Endometrial microvascular endothelial cells (primary cell): ENCODE data around the gene VPS54. TPM values are rescaled to one million over a fixed set of nuclear protein-coding genes. Genes with fewer than 3 reads are reported as not detected.
"Not testable (repeated sequence)": the region's sequence is repeated elsewhere in the genome, so short reads cannot be mapped to it uniquely, and the experiment has no call there.

Source experiments
- in situ Hi-C: cut with HindIII; loops from 2 replicates; pipeline ENCODE4 v1.10.0; 2017; ENCODE audit warnings: low sequenced_read_pairs, low pct_unique_long_range_greater_than_20kb; ENCODE audit errors: inconsistent ontology term
- total RNA-seq: library from RNA; depleted of rRNA; stranded (reverse); fragments of >200 nt; gene quantifications from one replicate; pipeline ENCODE4 v1.2.3, GENCODE V29; 2015; ENCODE audit errors: inconsistent ontology term

The VPS54 gene
- total RNA-seq, 1 donor from 2014 or later = 18.2 TPM

DNA sequence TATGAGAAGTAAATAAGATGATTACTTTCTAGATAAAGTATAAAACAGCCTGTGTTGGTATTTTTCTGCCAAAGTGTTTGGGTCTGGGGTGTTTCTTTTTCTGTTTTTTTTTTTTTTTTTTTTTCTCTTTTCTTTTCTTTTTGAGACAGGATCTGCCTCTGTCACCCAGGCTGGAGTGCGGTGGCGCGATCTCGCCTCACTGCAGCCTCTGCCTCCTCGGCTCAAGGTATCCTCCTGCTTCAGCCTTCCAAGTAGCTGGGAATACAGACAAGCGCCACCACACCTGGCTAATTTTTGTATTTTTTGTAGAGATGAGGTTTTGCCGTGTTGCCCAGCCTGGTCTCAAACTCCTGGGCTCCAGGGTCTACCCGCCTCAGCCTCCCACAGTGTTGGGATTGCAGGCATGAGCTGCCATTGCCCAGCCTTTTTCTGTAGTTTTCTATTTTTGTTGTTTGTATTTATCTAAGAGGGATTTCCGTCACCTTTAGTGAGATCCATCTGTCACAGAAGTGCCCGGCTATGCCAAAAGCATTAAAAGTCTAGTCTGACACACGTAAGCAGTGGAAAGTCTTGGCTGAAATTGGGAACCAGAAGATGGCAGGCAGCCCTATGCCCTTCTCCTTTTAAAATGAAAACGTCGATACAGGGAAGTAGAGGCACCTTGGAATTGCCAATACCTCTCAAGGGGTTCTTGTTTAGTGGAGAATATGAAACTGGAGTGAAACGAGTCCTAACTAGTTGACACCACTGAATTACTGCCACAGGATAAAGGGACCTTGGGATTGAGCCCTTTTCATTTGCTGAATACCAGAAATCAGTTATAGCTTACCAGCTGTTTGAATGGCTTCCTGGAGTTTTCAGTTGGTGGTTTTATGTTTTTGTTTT, 163.6 kb downstream of the VPS54 start:
- in situ Hi-C loops = no loop called here

DNA sequence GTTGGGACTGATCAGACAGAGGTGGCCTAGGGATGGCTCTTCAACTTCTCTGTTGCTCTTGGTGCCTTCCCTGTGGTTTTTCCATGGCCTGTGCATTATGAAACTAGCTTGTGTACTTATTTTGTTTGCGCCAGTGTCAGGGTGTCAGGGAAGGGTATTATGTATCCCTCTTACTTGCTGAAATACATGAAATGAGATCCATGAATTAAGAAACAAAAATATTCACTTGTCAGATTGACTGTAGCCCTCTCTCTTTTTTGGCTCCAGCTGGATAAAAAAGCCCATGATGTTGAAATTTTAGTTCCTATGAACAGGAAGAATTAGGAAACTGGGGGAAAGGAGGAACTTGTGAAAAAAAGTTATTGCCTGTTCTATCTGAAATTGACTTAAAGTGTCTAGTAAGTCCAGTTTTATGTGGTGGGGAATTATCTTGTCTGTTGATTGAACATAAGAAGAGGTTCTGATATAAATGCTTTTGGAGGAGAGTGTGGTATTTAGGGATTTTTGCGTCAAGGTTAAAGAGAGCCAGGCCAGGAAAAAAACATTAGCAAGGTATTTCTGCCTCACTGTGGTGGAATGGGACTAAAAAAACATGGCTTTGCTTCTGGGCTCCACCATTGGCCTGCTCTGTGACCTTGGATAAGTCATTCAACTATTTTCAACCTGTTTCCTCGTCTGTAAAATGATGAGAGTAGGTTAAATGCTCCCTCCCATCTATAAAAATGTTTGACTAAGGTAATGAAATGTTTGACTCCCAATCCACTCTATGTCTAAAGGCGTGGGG, 165.5 kb downstream of the VPS54 start:
- in situ Hi-C loops = no loop called here

DNA sequence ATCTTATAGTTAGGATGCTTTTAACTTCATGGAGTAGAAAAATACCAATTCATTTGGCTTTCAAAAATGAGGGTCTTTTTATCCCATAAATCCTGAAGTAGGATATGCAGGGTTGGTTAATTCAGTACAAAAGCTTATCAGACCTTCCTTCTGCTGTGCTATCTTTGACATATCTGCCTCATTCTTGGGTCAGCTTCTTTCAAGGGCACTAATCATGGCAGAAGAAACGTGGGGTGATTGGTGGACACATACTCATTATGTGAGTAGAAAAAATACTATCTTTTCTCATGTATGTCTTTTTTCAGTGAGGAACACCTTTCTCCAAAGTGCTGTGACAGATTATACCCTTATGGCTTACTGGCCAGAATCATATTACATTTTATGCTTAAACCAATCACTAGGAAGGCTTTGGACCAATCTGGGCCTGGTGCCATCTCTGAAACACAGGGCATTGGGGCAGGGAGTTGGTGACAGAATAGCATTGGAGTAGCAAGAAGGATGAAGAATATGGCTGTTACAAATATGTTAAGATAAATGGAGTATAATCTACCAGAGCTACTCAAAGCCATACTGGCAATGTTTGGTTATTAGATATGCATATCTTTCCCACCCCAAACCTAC, 167.4 kb downstream of the VPS54 start:
- in situ Hi-C loops = no loop called here

DNA sequence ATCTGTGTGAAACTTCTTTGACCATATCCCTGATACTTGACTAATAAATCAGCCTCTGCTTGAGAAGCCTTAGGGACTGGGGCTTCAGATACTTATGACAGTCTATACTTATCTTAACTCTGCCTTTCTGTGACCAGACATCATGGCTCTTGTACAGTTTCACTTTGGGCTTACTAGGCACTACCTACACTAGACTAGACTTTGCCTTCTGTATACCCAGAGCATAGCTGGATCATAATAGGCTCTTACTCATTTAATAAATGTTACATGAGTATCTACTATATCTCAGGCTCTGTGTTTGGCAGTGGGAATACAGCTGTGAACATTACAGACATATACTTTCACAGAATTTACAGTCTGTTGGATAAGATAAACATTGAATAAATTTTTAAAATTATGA, 168.6 kb downstream of the VPS54 start:
- in situ Hi-C loops = no loop called here

DNA sequence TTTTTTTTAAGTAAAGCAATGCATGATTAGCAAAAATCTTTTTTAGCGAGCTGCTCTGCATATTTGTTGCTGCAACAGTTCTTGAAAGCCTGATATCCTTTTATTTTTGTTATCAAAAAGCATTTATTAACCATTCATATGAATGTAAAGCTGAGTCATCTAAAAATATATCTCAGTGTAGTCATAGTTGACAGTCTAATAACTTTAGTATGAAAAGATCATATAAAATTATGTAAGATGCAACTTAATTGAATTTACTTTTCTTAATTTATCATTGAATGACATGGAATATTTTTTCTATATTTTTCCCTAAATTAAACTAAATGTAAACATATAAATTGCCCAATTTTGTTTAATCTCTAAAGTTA, 169.0 kb downstream of the VPS54 start:
- in situ Hi-C loops = no loop called here

DNA sequence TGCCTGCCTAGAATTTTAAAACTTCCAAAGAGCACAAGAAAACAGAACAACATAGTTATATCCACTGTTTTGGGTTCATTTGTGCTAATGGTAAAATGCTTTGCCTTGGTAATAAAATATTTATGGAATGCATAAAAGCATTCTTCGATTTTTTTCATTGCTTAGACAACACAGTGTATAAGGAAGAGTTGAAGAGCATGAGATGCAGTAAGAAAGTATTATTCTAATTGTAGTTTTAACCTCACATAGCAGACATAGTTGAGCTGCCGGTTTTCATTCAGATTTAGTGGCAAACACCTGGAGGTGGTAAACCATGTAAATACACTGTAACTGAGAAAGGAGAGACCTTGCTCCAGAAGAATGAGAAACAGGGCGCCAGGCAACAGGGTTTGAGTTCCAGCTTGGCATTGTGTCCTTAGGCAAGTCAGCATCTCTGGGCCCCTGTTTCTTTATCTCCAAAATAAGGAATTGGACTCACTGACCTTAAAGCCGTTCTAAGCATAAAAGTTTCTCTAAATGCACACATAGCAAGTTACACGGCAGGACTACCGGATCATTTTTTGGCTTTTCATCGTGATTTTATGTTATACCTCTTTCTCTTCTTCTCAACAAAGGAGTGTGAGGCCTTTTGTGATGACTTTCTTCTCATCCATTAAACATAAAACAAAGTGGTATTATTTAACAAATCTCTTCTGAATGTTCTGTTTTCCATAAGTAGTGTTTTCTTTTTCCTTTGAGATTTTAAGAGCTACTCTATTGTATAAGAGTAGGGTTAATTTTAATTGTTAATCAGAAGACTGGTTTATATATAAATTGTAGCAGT, 169.6 kb downstream of the VPS54 start:
- in situ Hi-C loops = no loop called here

DNA sequence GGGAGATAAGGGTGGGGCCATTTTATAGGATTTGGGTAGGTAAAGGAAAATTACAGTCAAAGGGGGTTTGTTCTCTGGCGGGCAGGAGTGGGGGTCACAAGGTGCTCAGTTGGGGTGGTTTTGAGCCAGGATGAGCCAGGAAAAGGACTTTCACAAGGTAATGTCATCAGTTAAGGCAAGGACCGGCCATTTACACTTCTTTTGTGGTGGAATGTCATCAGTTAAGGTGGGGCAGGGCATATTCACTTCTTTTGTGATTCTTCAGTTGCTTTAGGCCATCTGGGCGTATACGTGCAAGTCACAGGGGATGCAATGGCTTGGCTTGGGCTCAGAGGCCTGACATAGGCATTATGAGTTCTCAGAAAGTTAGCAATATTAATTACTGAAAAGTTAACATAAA, 171.7 kb downstream of the VPS54 start:
- in situ Hi-C loops = not testable (repeated sequence)

DNA sequence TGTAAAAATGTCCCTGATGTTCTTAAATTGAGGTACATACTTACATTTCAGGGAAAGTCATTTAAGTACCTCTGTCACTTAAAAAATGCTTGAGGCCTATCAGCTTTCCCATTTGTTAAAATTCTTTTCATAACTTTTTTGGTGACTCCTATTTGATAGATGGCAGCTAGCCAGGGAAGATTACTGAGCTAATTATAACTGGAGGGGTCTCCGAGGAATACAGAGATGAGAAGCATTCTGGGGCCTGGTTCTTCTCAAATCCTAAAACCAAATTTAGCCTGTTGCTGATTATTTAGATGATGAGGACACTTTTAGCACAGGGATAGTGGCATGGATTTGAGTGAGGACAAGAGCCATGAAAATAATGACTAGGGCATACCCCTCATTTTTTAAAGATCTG, 172.7 kb downstream of the VPS54 start:
- in situ Hi-C loops = no loop called here

DNA sequence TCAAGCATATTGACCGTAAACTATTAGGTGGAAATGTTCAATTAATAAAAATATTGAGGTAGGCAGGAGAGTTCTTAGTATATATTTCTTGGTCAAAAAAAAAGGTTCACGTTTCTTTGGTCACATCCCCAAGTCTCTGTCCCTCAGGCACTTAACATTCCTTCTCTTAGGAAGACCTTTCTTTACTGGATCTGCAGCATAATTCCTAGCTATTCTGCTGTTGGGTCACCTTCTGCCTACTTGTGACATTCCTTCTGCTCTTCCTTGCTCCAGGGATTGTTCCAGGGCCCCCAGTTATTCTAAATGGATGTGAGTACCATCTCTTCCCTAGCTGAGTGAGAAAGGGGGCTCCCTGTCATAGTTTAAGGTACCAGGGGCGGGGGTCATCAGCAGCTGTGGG, 173.4 kb downstream of the VPS54 start:
- in situ Hi-C loops = no loop called here

DNA sequence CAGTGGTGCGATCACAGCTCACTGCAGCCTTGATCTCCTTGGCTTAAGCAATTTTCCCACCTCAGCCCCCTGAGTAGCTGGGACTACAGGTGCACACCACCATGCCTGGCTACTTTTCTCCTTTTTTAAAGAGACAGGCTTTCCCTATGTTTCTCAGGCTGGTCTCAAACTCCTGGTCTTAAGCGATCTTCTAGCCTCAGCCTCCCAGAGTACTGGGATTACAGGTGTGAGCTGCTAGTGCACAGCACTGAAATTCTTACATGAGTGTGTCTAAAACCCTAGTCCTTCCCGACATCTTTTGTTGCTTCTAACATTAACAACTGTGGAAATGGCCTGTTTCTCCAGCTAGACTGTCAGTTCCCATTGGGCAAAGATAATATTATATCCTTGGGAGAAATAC, 174.6 kb downstream of the VPS54 start:
- in situ Hi-C loops = no loop called here

DNA sequence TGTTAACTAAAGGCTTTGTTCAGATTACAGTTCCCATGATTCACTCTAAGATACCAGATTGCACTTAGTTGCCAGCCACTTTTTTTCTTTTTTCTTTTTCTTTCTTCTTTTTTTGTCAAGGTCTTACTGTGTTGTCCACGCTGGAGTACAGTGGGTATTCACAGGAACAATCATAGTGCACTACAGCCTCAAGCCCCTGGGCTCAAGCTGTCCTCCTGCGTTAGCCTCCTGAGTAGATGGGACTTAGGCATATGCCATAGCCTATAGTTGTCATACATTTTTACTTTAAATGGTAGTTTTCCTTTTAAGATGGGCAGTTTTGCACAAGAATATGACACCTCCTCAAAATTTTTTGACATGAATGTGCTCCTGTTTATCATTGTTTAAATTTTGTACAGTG, 175.4 kb downstream of the VPS54 start:
- in situ Hi-C loops = no loop called here

DNA sequence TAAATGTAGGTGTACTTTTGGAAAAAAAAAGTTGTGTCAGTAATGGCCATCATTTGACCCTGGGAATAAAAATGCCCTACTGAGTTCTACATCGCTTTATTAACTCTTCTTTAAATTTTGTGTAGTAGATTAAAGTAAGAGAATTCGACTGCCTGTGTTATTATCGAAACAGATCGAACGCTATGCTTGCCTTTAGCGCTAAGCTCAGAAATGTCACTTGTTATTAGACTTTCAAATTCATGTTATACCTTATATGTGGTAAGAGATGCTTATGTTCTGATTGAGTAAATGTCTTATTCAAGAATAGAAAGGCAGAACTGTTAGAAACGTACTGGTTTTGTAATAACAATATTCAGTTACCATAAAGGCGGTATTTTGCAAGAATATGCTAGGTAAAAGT, 176.1 kb downstream of the VPS54 start:
- in situ Hi-C loops = no loop called here

DNA sequence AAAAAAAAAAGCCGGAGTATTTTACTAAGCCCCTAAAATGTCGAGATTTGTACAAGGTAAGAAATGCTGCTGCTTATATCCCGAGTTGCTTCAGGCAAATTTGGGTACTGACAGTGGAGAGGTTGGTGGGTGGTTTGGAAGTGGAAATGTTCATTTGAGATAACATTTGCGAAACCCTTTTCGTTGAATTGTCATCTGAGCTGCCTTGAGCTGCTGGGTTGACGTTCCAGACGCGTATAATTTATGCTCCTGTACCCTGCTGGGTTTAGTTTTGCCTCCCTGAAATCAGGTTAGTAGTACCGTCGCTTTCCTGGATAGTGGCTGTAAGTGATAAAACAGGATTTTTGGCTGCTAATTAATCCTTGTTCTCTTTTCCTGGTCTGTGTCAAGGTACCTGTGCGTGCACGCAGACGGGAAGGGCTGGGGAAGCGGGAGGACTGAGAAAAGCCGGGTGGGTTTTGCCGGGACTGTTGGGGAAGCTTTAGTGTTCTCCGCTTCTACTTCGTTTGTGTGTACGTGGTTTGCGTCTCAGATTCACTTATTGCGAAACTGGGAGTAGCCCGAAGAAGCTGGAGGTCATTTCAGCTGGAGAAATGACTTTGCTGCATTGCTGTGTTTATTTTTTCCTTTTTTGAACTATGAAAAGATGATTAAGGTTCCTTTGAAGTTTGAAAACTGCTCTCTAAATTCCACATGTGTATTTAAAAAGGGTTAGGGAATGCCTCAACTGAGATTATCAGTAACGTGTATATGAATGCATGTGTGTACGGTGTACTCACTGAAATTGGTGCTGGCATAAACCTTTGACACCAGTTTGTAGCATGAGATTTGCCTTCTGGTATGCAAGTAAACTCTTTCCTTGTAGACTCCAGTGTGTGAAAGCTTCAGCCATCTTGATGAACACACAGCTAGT, 176.8 kb downstream of the VPS54 start:
- in situ Hi-C loops = no loop called here

Other genes with a start within 250 kb of the VPS54 start
- gene UGP2, start 177.5 kb downstream of the VPS54 start, total RNA-seq = 62.8 TPM
- 9.5 TPM for gene PELI1, start 125.0 kb upstream of the VPS54 start, total RNA-seq